Measurements from ENCODE around the gene GCH1.

GRCh38 chr14:54839701-54840119 lies 62.9 kb downstream of the GCH1 start:
- TF ChIP-seq CTCF (conservative IDR thresholded peaks at IDR 0.05; ENCODE audit: low read depth, low read length) (no peak), EZH2 (IDR thresholded peaks at IDR 0.05; ENCODE audit: borderline replicate concordance, low read depth, low read length, poor library complexity, severe bottlenecking) (no peak)
